ENCODE data around the gene MRPS11.
A peak's percentile ranks its signal among the peaks of the same experiment; 100 is the strongest.
"Not testable (repeated sequence)": the region's sequence is repeated elsewhere in the genome, so short reads cannot be mapped to it uniquely, and the experiment has no call there.

The MRPS11 gene

GRCh38 chr15:88467073-88467934 lies at the start of gene MRPS11, which contains the start of gene MRPL46:
Gene MRPS11, plus strand, starts transcription at chr15:88467708. Its CDS starts 10 bp downstream, at chr15:88467718.
Gene MRPL46, minus strand, starts transcription at chr15:88467388. Its CDS starts 11 bp downstream, at chr15:88467377.
- peak; percentile 89 for DNase-seq

GRCh38 chr15:88419830-88420229 lies 47.7 kb upstream of the MRPS11 start:
- DNase-seq, result no peak

DNA sequence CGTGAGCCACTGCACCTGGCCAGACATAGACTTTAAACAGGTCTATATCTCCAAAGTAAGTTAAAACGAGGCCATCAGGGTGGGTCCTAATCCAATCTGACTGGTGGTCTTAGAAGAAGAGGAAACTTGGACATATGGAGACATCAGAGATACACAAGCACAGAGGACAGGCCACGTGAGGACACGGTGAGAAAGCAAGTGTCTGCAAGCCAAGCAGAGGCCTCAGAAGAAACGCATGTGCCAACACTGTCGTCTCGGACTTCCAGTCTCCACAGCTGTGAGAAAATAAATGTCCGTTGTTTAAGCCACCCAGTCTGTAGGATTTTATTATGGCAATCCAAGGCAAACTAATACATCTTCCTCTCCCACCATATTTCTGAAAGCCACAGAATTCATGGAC lies 44.2 kb upstream of the MRPS11 start:
- DNase-seq, result no peak

- no peak for DNase-seq
Measured at GRCh38 chr15:88426304-88426703, 41.2 kb upstream of the MRPS11 start.

DNA sequence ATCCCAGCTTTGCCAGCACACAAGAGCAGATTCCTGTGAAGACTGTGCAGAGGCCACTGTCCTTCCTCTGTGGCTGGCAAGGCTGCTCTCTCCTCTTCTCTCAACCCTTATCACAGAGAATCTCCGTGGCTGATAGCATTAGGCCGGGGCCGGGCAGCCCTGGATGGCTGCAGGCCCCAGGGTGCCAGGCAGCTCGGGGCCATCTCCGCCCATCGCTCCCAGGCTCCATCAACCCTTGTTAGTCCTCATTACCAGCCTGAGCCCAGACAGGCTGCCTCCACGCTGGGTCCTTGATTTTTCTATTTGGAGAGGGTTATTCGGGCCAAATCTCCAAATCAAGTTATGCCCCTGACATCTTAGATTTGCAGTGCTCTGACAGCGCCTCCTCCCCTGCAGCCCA lies 39.5 kb upstream of the MRPS11 start:
- no peak for DNase-seq

- no peak for DNase-seq
Measured at GRCh38 chr15:88428805-88429605, 38.5 kb upstream of the MRPS11 start.

GRCh38 chr15:88430051-88430450 lies 37.5 kb upstream of the MRPS11 start:
- no peak for DNase-seq

DNA sequence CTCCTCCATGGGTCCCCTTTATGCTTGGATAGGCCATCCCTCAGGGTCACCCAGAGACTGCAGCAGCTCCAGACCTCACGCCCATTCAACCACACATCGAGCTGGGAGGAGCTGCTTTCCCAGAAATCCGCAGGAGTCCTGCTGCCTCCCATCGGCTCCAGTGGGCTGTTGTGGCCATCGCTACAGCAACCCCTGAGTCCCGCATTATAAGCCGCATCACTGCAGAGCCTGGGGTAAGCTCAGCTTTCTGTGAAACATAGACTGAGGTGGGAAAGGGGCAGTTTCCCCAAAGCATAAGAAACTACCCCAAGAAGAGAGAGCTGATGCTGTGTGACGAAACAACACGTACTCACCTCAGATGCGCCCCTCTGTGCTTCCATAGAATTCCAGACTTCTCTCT lies 36.1 kb upstream of the MRPS11 start:
- no peak for DNase-seq

DNA sequence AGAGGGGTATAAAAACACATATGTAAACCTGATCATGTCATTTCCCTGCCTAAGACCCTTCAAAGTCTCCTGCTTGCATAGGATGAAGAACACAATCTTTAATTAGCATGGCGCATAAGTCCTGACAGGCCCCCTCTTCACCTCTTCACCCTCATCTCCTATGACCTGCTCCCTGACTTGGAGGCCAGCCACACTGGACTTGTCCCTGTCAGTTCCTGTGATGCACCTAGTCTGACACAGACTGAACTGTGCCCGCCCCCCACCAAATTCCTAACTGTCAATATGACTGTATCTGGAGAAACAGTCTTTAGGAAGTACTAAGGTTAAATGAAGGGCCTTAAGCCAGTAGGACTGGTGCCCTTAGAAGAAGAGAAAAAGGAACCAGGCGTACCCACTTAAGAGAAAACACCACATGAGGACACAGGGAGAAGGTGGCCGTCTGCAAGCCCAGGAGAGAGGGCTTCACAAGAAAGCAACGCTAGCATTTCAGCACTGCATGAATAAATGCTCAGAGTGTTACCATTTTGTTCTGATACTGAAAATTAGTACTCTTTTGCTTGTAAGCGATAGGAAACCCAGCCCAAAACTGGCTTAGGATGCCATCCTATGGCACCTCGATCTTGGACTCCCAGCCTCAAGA lies 34.3 kb upstream of the MRPS11 start:
- no peak for DNase-seq

- not testable (repeated sequence) for DNase-seq
Measured at GRCh38 chr15:88434106-88434505, 33.4 kb upstream of the MRPS11 start.

GRCh38 chr15:88438181-88438580 lies 29.3 kb upstream of the MRPS11 start:
- no peak for DNase-seq

GRCh38 chr15:88440021-88440420 lies 27.5 kb upstream of the MRPS11 start:
- DNase-seq, result peak; percentile 18

GRCh38 chr15:88441076-88441730 lies 26.3 kb upstream of the MRPS11 start:
- no peak for DNase-seq

DNA sequence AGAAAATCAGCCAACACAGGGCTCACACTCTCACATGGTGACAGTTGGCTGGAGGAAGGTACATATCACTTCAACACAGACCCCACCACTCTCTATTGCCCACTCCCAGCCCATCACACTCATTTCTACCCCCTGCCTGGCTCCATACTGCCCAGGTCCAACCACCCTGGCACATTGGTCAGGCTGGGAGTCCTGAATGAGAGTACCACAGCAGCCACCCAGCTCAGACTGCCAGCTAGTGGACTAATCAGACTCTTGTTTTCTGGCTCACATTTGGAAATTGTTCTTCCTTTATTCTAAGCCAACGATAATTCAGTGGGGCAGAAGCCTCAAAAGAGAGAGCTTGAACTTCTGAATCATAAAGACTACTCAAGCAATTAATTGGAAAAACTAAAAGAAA lies 20.3 kb upstream of the MRPS11 start:
- no peak for DNase-seq

DNA sequence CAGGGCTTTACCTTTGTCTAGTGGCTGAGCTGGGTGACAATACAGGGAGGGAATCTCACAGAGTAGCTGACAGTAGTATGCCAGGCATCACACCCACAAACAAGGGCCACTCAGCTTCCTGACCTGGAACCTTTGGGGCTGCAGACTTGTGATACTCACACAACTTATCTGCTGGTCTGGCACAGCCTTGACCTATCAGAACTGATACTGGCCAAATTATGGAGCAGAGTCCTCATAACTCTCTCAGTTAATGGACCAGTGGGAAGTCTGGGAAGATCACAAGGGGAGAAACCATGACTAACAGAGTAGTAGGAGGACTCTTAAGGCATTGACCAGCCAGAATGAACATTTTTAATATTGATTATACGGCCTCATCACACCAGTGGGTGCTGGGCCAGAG lies 19.8 kb upstream of the MRPS11 start:
- DNase-seq, result no peak

- DNase-seq, result no peak
Measured at GRCh38 chr15:88448991-88449461, 18.5 kb upstream of the MRPS11 start.

- DNase-seq, result no peak
Measured at GRCh38 chr15:88449581-88449980, 17.9 kb upstream of the MRPS11 start.

DNA sequence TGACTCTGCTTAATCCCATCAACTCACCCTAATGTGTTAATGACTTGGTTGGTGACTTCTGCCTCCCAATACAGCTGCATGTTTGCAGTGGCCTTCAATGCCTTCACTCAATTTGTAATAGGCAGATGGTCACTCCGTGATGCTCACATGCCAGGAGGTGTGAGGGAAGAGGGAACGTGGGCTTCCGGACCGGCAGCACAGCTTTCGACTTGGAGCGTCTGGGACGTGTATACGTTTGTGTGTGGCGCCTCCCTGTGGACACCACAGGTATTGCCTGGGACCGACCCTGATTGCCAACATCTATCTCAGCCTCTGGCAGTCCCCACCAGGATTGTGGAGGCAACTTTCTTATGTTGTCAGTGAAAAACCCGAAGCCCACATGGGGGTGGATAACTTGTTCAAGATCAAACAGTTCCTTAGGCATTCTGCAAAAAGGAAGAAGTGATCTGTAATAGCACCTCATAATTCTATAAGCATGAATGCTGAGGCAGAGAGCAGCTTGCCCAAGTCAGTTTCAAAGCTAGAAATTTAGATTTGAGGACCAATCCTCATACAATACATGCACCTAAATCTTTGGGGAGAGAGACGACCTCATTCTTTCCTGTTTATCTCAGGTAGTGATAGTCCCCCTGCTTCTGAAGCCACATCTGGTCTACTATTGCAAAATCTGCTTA lies 17.2 kb upstream of the MRPS11 start:
- peak; percentile 59 for DNase-seq

DNA sequence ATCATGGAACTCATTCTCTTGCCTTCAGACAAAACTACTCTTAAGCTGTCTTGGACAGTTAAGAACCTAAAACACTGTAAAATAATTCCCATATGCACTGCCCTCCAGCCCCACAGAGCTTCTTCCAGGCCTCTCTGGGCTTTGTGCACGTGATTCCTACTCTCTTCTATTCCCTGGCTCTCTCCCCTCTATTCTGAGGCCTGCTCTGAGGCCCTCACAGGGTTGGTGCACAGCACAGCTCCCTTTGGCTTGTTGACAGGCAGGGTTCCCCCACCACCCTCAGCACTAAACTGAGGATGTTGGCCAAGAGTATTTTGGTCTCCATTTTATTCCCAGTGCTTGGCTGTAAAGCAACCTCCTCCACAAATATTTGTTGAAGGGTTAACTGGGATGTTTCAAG lies 13.9 kb upstream of the MRPS11 start:
- no peak for DNase-seq

DNA sequence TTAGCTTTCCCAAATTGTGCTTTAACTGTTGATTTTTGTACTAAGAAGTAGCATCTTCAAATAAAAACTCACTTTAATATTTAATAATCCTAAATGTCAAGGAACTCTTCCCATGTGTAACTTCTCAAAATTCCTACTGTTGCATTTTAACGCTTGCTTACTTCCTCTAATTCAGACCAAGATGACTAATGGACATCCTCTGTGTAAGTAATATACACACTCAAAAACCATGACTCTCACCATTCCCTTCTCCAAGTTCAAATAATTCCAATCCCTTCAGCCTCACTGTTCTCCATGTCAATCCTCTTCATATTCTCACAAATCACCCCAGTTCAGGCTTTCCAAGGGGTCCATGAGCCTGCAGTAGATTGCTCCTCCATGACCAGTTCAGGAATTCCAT lies 13.3 kb upstream of the MRPS11 start:
- DNase-seq, result peak; percentile 70

- peak; percentile 59 for DNase-seq
Measured at GRCh38 chr15:88454867-88455810, 12.4 kb upstream of the MRPS11 start.
